OCI-LY7 (cell line): ENCODE measurements around the gene WDR90. TPM values are rescaled to one million over a fixed set of nuclear protein-coding genes. Genes with fewer than 3 reads are reported as not detected.

Source experiments
- BruUV-seq: library from RNA; stranded (reverse); fragments of 400-500 nt; replicated peaks from 2 replicates; lab custom pipeline; 2021; lab: Mats Ljungman, UMichigan
- CTCF ChIA-PET: fragments of 300-600 bp; sonication (Branson Sonifier 250); formaldehyde crosslinking; loops from one replicate; lab custom pipeline; 2022; ENCODE audit warnings: antibody characterized with exemption; ENCODE audit not compliant: unreplicated experiment; lab: Charles Lee
- POLR2A ChIA-PET: fragments of 300-600 bp; sonication (Branson Sonifier 250); formaldehyde crosslinking; loops from one replicate; lab custom pipeline; 2022; ENCODE audit warnings: antibody characterized with exemption; lab: Charles Lee
- DNase-seq: peaks from one replicate; pipeline ENCODE4 v3.0.0-alpha.2; 2015; ENCODE audit warnings: low spot score
- H2AFZ ChIP-seq: fragments of 200-600 bp; sonication (generic), shearing (Covaris generic); 2 replicates; pipeline ENCODE4 v1.6.1; 2014; ENCODE audit warnings: mild to moderate bottlenecking, antibody characterized with exemption, low read length, moderate library complexity
- H3K27ac ChIP-seq: fragments of 200-600 bp; sonication (generic); 2 replicates; pipeline ENCODE4 v1.5.1; 2014; ENCODE audit warnings: mixed run types, low read depth, mild to moderate bottlenecking, moderate library complexity, low read length, inconsistent platforms; ENCODE audit not compliant: poor library complexity, severe bottlenecking
- H3K36me3 ChIP-seq: fragments of 200-600 bp; sonication (generic); 2 replicates; pipeline ENCODE4 v1.6.1; 2014; ENCODE audit warnings: mild to moderate bottlenecking, antibody characterized with exemption, low read length, moderate library complexity, mixed read lengths; ENCODE audit not compliant: insufficient read depth
- H3K4me1 ChIP-seq: fragments of 200-600 bp; sonication (generic); 2 replicates; pipeline ENCODE4 v1.5.1; 2014; ENCODE audit warnings: mild to moderate bottlenecking, low read length; ENCODE audit not compliant: insufficient read depth, poor library complexity, severe bottlenecking
- H3K4me2 ChIP-seq: fragments of 200-600 bp; sonication (generic); 2 replicates; pipeline ENCODE4 v1.6.1; 2014; ENCODE audit warnings: mild to moderate bottlenecking, low read length
- H3K4me3 ChIP-seq: fragments of 200-600 bp; sonication (generic); 2 replicates; pipeline ENCODE4 v1.5.1; 2014; ENCODE audit warnings: mild to moderate bottlenecking, low read depth, low read length; ENCODE audit not compliant: poor library complexity, severe bottlenecking
- H3K79me2 ChIP-seq: fragments of 200-600 bp; sonication (generic); 2 replicates; pipeline ENCODE4 v1.6.1; 2016; ENCODE audit warnings: low read depth, mild to moderate bottlenecking, low read length, moderate library complexity, mixed read lengths; ENCODE audit not compliant: insufficient read depth
- H3K9me2 ChIP-seq: fragments of 200-600 bp; sonication (generic); 2 replicates; pipeline ENCODE4 v1.6.1; 2016; ENCODE audit warnings: mild to moderate bottlenecking, low read length, mixed read lengths; ENCODE audit not compliant: insufficient read depth
- H3K9me3 ChIP-seq: fragments of 200-600 bp; sonication (generic); 2 replicates; pipeline ENCODE4 v1.6.1; 2014; ENCODE audit warnings: mild to moderate bottlenecking, mixed run types, low read length, mixed read lengths
- H4K20me1 ChIP-seq: fragments of 200-600 bp; sonication (generic); 2 replicates; pipeline ENCODE4 v1.6.1; 2014; ENCODE audit warnings: mild to moderate bottlenecking, antibody characterized with exemption, low read length, moderate library complexity, mixed read lengths; ENCODE audit not compliant: insufficient read depth
- EZH2phosphoT487 ChIP-seq: fragments of 200-600 bp; sonication (generic); IDR thresholded peaks from 2 replicates; pipeline ENCODE4 v1.6.1; 2018; ENCODE audit warnings: low read depth, borderline replicate concordance, mild to moderate bottlenecking, mixed run types, antibody characterized with exemption, low read length, moderate library complexity, mixed read lengths
- intact Hi-C: fragments of 100-400 bp; cut with micrococcal nuclease; formaldehyde crosslinking; loops from one replicate; pipeline ENCODE4 v1.10.0; 2022; ENCODE audit not compliant: unreplicated experiment
- total RNA-seq, 2 experiments: library from RNA; depleted of rRNA in 1 of 2; stranded (reverse); fragments of >200 nt in 1 of 2; shearing (Covaris generic) in 1 of 2; gene quantifications; 2 replicates each; pipeline ENCODE4 v1.2.3, GENCODE V29; 2014 to 2022
- TF ChIP-seq, protein P1 (sequence below): fragments of 200-600 bp; sonication (generic); conservative IDR thresholded peaks from 2 replicates; pipeline ENCODE4 v1.5.1; 2014; ENCODE audit warnings: mild to moderate bottlenecking, antibody characterized with exemption, low read length, moderate library complexity, mixed read lengths

The WDR90 gene
- total RNA-seq, 2 experiments from 2014 or later: 110 to 153 TPM

DNA sequence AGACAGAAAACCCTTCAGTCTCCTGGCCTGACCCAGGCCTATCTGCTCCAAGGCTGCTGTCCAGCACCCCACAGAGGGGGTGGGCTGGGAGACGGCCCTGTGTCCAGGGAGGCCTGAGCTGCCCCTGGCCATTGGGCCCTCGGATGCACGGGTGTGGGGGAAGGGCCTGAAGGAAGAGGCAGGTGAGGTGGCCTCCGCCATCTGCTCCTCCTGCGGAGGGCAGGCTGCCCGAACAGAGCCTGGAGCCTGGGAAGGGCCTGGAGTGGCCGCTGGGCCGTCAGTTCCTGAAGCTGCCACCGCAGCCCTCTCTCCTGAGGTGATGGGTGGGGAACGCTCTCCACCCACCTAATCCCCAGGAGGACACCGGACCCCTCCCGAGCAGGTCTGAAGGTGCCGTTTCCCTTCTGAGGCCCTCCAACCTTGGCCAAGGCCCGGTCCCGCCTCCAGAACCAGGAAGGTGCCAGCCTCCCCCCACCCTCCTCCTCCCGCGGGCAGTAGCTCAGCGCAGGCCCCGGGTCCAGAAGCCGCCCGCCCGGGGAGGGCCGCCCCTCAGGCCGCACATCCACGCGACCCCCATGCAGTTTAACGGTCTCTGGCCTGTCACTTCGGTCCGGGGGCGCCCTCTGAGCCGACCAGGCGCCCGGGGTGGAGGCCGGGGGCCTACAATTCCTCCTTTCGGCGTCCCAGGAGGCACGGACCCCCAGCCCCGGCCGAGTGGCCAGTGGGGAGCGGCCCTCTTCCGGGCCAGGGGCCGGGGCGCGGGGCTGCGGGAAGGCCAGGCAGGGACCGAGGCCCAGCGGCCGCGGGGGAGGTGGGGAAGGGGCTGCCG is 55.6 kb downstream of the WDR90 start:
- Histone ChIP-seq H4K20me1 (no peaks in the 10 kb centered on the region), H3K36me3 (no peaks in the 10 kb centered on the region), H3K4me3 (no peak overlapping the region), H3K4me1 (no peaks in the 10 kb centered on the region), H3K79me2 (no peaks in the 10 kb centered on the region), H3K4me2 (no peak overlapping the region), H3K9me3 (no peaks in the 10 kb centered on the region), H3K9me2 (no peaks in the 10 kb centered on the region), H3K27ac (no peak overlapping the region), H2AFZ (no peak overlapping the region)
- intact Hi-C loops: no loop called here
- no peak for DNase-seq
- ChIA-PET POLR2A (interaction anchor here (0.6 kb wide), 1 partner anchor 65 kb away, joined by 5 read pairs; no protein-coding TSS in a partner anchor), CTCF (no interaction called here)
- BruUV-seq: no TSS peak
- TF ChIP-seq, protein P1, sequence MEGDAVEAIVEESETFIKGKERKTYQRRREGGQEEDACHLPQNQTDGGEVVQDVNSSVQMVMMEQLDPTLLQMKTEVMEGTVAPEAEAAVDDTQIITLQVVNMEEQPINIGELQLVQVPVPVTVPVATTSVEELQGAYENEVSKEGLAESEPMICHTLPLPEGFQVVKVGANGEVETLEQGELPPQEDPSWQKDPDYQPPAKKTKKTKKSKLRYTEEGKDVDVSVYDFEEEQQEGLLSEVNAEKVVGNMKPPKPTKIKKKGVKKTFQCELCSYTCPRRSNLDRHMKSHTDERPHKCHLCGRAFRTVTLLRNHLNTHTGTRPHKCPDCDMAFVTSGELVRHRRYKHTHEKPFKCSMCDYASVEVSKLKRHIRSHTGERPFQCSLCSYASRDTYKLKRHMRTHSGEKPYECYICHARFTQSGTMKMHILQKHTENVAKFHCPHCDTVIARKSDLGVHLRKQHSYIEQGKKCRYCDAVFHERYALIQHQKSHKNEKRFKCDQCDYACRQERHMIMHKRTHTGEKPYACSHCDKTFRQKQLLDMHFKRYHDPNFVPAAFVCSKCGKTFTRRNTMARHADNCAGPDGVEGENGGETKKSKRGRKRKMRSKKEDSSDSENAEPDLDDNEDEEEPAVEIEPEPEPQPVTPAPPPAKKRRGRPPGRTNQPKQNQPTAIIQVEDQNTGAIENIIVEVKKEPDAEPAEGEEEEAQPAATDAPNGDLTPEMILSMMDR: no peak
- TF ChIP-seq EZH2phosphoT487: no peak

DNA sequence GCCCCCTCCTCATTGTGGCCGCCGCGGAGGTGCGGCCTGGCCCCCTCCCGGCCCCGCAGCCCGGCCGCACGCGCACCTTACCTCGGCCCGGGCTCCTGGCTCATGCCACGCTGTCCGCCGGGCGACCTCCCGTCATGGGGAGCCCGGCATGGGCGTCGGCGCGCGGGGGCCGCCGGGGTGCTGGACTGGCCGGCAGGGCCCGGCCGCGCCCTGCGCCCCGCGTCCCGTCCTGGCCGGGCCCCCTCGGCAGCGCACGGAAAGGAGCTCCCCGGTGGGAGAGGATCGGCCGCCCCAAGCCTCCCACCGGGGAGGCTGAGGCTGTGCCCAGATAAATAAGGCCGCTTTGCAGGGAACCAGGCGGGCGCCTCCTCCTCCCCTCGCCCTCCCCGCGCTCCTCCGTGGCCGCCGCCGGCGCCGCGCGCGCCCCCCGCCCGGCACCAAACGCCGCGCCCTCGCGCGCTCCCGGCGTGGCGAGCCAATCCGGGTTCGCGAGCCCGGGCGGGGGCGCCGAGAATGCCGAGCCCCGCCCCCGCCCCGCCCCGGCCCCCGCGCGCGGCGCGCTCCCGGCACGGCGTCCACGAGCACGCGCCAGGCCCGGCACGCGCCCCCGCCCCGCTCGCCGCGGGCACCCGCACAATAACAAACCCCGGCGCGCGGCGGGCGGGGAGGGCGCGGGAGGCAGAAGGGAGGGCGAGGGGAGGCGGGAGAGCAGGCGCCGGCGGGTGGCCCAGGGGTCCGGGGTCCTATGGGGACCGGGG is 56.4 kb downstream of the WDR90 start, which contains the start of gene FBXL16:
FBXL16 (minus strand) TSS at position 371 of the 758 bp plus-strand sequence. CDS start 8,396 bp downstream, outside the sequence.
- no peak within 1 kb of the TSS; the same call in 1 of the 2 replicates for H3K4me2 ChIP-seq
- H4K20me1 ChIP-seq: no peaks in the 10 kb centered on the region
- TF ChIP-seq, protein P1: no peak
- intact Hi-C loops: no loop called here
- CTCF ChIA-PET: no interaction called here
- H2AFZ ChIP-seq: no peak within 1 kb of the TSS
- no peak within 1 kb of the TSS for H3K27ac ChIP-seq
- no peaks in the 10 kb centered on the region for H3K36me3 ChIP-seq
- H3K4me3 ChIP-seq: peak within 1 kb of the TSS; percentile 28
- no peaks in the 10 kb centered on the region for H3K9me3 ChIP-seq
- H3K79me2 ChIP-seq: no peaks in the 10 kb centered on the region
- no peaks in the 10 kb centered on the region for H3K4me1 ChIP-seq
- BruUV-seq: no TSS peak
- DNase-seq: peak; percentile 46
- no peaks in the 10 kb centered on the region for H3K9me2 ChIP-seq
- POLR2A ChIA-PET: interaction anchor here (0.6 kb wide), 1 partner anchor 66 kb away, joined by 5 read pairs; no protein-coding TSS in a partner anchor
